OCI-M2 (cell line): ENCODE results near the gene SH2D6.
"Not testable (repeated sequence)": the region's sequence is repeated elsewhere in the genome, so short reads cannot be mapped to it uniquely, and the experiment has no call there.

Experiments used
- DNase-seq: peaks from one replicate; lab custom pipeline; 2025; ENCODE audit not compliant: unreplicated experiment; lab: John Stamatoyannopoulos, UW

The SH2D6 gene

DNA sequence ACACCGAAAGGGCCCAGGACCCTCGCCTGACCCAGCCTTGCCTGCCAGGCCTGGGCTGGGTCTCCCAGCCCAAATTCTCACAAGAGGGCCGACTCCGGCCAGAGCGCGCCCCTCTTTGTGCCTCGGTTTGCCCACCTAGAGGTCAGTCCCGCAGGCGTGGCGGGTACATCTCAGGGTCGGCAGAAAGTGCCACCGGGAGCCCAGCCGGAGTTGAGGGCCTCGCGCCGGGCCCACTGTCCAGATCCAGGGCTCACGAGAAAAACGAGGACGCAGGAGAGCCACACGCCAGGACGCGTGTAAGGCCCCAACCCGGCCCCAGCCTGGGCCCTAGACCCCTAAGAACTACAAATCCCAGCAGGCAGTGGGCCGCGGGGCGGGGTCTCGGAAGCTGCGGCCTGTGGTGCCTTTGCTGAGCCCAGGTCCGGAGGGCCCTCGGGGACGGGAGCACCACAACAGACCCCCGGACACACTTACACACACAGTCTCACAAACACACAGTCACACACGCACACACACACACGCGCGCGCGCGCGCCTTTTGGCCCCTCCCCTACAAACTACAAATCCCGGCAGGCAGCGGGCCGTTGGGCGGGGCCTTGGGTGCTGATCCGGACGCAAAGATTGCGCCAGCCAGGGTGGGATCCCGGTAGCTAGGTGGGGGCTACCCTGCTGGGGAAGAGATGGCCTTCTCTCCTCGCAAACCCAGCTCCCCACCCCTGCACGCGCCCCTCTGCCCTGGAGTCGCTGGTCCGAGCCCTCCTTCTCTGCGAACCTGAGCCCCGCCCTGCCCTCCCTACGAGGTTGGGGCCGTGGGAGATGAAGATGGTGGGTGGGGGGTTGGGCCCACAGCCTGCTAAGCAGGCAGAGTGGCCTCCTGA lies at the start of gene SH2D6:
Gene SH2D6 (plus strand): TSS at position 583 of the 877 bp plus-strand sequence. CDS start 10,752 bp downstream, outside the sequence.
- DNase-seq, result no peak

DNA sequence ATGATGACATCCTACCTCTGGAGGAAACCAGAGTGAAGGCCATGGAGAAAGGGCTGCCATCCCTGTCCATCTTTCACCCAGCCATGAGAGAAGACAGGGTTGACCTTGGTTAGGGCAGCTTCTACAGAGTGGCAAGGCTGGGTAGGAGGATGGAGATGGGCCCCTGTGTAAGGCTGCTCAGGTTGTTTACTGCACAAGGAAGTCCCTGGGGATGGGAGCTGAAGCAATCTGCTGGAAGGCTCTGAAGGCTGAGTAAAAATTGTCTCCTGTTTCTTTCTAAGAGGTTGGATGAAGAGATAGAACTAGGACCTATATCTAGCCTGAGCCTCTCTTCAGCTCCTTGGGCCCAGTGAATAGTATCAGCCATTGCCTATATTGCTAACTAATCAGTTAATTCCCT lies 49.6 kb upstream of the SH2D6 start:
- DNase-seq, result no peak

DNA sequence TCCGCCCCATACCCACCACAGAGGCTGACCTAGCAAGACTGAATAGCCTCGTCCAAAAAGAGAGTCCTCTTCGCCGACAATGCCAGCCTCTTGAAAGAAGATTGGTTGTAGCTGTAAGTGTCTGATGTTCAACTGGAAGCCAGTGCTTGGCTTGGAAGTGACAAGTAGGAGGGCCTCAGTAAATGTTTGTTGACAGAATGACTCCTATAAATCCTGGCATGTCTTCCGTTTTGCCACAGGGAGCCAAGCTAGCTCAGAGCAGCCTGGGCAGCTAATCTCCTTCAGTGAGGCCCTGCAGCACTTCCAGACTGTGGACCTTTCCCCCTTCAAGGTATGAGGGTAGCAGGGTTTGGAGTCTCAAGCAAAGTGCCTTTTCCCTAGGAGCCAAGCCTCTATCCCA lies 49.0 kb upstream of the SH2D6 start:
- no peak for DNase-seq

DNA sequence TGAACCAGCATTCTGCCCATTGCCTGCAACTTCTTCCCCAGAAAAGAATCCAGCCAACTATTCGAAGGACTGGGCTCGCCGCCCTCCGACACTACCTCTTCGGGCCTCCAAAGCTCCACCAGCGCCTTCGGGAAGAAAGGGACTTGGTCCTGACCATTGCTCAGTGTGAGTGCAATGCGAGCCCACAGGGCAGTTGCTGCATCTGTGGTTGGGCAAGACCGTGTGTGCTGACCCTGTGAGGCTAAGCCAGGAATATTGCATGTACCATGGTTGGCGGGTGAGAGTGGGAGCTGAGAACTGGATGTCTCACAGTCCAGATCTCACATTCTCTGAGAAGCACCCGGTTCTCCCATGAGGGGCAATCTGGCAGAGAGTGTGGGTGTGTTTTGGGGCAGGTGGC lies 47.5 kb upstream of the SH2D6 start:
- DNase-seq, result no peak

DNA sequence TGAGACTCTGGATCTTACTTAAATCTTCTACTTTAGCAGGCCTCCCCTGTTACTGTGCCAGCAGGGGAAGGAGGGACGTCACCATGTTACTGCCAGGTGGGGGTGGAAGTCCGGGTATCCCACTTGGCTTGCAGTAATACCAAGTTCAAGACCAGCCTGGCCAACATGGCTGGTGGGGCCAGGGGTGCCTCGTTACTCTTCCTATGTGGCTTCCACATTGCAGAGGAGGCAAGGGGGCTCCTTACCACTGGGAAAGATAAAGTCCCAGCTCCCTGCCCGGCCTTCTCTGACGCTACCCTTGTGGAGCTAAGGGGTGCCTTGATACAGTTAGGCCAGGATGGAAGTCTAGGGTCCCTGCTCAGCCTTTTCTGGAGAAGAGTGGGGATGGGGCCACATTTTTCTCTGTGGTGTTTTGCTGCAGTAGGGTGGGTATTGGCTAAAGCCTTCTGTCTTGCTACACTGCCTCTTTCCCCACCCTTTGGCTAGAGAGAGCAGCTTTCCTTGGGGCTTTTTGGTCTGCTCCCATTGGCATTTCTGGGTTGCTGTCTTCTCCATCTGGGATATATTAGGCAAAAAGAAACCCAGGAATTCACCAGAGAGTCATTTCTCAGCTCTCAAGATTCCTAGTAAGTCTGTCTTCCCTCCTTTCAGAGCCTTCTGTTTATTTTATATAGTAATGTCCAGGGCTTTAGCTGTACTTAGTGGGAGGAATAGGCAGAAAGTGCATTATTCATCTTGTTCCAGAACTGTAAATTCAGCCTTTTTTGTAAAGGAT lies 42.0 kb upstream of the SH2D6 start:
- no peak for DNase-seq

DNA sequence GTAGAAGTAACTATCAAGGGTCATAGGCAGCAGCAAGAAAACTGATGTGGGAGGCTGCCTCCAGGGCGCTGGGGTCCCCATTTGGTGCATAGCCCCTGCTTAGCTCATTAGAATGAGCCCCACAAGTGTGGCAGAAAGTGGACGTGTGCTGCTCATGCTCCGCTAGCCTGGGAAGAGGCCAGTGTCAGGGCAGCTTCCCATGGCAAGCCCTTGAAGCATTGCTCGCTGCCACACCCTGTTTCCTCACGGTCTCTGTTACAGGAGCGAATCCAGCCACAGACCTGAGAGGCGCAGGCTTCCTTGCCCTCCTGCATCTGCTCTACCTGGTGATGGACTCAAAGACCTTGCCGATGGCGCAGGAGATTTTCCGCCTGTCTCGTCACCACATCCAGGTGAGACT lies 41.4 kb upstream of the SH2D6 start:
- DNase-seq, result no peak

DNA sequence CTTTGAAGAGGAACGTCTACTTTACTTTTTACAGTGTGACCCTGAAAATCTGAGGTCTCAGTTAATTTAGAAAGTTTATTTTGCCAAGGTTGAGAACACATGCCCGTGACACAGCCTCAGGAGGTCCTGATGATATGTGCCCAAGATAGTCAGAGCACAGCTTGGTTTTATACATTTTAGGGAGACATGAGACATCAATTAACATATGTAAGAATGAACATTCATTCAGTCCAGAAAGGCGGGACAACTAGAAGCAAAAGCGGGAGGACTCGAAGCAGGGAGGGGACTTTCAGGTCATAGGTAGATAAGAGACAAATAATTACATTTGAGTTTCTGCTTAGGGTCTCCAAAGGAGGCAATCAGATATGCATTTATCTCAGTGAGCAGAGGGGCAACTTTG lies 40.3 kb upstream of the SH2D6 start:
- no peak for DNase-seq

DNA sequence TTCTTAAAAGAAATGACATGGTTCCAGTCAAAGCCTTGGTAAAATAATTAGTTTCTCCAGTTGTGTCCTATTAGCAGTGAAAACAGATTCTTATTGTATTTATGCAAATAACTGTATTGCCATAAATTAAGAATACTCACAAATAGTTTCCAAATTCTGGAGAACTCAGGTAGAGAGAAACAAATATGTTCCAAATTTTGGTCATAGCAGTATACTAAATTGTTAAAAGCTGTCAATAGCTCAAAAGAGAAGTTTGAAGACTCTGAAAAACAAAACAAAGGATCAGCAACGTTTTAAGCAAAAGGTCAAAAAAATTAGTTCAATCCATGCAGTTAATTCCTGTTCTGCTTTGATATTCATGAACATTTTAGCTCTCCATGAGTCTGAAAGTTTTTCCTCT lies 38.5 kb upstream of the SH2D6 start:
- no peak for DNase-seq

DNA sequence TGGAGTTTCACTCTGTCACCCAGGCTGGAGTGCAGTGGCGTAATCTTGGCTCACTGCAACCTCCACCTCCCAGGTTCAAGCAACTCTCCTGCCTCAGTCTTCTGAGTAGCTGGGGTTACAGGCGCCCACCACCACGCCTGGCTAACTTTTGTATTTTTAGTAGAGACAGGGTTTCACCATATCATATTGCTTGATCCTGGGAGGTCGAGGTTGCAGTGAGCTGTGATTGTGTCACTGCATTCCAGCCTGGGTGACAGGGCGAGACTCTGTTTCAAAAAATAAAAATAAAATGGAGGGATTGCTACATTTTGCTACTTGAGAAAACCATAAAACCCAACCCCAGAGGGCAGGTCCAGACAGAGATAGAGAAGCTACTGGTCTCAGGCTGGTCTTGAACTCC lies 35.4 kb upstream of the SH2D6 start:
- DNase-seq, result not testable (repeated sequence)

DNA sequence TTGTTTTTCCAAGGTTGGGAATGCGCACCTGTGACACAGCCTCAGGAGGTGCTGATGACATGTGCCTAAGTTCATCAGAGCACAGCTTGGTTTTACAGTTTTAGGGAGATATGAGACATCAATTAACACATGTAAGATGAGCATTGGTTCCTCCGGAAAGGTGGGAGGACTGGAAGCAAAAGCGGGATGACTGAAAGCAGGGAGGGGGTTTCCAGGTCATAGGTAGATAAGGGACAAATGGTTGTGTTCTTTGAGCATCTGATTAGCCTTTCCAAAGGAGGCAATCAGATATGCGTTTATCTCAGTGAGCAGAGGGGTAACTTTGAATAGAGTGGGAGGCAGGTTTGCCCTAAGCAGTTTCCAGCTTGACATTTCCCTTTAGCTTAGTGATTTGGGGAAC lies 34.7 kb upstream of the SH2D6 start:
- DNase-seq, result no peak

DNA sequence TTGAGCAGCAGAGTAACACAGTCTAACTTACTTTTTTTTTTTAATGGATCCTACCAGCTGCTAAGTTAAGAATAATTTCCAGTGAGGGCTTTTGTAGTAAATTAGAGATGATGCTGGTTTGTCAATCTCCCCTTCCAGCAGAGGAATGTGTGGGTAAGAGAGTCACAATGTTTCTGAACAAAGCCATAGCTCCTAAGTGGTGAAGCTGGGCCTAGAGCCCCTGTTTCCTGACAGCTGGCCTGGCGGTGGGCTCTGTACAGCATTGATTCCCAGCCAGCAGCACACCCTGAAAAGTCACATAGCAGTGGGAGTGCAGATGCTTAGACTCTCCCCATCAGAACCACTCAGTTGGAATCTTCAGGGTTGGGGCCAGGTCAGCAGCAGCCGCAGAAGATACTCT lies 32.8 kb upstream of the SH2D6 start:
- DNase-seq, result no peak

DNA sequence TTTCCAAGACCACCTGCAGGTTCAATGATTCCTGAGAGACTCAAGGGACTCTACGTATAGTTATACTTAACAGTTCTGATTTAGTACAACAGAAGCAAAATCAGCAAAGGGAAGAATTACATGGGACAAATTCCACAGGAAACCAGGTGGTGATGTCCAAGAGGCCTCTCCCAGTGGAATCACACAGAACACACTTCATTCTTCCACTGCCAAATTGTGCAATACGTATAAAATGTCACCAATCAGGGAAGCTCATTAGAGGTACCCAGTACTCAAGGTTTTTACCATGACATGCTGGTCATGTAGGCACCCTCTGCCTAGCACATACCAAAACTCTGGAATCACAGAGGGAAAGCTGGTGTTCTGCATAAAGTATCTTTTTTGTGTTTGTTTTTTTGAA lies 30.8 kb upstream of the SH2D6 start:
- no peak for DNase-seq

DNA sequence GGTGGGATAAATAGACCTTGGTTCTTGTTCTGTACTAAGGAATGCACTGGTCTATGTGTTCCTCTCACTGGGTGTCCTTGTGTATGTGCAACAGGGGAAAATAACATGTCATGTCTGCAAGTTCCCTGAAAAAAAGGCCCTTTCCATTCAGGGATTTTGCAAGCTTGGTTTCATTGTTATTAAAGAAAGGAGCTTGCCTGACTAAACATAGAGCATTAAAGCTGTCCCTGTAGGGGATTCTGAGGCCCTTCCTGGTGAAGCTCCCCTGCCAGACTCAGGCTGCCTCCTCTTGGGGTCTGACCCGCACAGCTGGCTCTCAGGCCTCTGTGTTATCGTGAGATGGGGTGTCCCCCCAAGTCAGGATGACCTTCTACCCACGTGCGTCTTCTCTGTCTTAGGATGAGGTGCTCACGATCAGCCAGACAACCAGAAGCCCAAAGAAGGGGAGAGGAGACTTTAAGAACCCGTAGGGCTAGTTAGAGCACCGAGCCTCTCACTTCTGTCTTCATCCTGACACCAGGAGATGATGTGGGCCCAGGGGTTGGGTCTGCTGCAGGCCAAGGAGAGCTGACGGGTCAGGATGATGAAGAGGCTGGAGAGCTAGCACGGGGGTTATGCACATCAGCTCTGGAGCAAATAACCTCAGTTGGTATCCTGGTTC lies 29.5 kb upstream of the SH2D6 start:
- no peak for DNase-seq

DNA sequence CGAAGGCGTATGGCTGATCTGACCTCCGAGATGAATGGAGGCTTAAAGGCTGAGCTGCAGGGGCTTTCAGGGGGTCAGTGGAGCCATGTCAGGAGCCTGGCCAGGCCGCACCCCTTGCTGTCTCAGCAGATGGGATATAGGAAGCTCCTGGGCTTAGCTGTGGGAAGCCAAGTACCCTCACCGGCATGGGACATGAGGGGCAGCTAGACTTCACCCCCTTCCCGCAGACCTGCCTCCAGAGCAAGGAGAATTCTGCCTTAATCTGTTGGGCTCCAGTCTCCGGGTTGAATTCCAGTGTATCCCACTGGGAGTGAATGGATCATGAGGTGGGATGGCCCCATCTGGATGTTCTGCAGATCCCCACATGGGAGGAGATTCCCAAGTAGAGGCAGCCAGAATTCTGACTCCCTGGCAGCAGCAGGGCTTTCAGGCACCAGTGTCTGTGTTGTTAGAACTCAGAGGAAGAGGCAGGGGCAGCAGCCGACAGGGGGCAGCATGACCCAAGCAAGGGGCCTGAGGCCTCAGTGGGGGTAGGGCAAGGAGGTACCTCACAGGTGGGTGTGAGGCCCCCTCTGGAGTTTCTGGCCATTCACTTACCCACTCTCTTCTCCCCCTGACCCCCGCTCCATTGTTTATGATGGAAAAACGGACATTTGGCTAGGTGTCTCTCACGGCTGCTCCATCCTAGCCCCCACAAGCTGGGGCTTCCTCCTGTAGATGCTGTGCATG lies 27.4 kb upstream of the SH2D6 start:
- no peak for DNase-seq

DNA sequence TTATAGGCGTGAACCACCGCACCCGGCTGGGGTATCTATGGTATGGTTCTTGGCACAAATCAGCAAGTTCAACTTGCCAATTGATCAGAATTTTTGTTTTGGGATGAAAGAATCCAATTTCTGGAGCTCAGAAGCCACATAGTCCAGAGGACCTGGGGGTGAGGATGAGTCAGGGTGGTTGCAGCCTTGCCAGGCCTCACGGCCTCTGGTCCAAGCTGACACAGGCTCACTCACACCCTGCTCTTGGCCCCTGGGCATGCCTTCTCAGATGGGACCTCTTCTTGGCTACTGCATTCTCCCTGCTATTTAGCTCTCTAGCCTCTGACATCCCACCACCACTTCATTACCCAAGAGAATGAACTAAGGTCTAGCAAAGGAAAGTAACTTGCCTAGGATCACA lies 24.7 kb upstream of the SH2D6 start:
- DNase-seq, result no peak

DNA sequence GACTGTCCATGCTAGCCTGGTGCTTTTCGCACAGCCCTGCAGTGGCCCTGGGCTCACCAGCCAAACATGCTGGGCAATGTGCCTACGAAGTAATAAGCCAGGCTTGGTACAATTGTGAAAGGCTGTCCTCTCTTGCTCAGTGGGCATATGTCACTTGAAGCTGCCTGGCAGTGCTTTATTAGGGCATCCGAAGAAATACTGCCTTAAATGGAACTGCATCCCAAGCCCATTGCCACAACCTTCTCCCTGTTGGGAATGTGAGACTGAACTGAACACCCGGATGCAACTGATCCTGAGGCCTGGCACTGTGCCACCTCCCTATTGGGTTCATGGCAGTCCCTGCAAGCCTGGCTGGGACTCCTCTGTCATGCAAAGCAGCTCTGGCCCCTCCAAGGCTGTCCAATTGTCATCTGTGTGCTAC lies 24.2 kb upstream of the SH2D6 start:
- DNase-seq, result no peak

DNA sequence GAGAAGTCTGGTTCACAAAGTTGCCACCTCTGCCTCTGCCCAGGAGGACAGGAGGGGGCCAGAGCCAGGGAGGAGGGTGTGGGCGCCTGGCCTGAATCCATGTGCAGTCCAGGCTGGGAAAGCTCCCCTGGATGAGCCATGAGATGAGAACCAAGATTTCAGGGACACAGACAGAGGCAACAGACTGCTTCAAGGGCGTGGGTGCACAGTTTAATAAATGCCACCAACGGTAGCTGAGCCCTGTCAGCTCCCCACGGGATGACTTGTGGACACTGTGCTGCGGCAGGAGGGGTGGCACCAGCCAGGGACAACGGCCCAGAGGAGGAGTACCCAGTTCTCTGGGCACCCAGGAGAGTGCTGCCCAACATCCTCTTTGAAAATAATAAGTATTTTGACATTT lies 23.5 kb upstream of the SH2D6 start:
- no peak for DNase-seq

DNA sequence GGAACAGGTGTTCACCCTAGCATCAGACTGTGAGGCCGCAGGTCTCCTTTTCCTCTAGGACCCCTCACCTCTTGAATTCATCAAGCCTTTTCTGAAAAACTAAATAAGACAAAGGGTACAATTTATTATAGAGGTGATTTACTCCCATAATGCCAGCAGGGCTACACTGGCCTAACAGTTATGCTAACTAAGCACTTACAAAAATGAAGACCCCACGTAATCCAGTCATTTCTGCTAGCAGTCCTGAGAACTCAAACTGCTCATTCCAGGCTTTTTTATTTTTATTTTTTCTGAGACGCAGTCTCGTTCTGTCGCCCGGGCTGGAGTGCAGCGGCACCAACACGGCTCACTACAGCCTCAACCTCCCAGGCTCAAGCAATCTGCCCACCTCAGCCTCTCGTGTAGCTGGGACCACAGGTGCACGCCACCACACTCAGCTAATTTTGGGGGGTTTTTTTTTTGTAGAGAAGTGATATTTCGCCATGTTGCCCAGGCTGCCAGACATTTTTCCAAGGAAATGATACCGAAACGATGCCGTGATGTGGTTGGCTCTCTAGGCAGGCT lies 22.5 kb upstream of the SH2D6 start:
- no peak for DNase-seq

DNA sequence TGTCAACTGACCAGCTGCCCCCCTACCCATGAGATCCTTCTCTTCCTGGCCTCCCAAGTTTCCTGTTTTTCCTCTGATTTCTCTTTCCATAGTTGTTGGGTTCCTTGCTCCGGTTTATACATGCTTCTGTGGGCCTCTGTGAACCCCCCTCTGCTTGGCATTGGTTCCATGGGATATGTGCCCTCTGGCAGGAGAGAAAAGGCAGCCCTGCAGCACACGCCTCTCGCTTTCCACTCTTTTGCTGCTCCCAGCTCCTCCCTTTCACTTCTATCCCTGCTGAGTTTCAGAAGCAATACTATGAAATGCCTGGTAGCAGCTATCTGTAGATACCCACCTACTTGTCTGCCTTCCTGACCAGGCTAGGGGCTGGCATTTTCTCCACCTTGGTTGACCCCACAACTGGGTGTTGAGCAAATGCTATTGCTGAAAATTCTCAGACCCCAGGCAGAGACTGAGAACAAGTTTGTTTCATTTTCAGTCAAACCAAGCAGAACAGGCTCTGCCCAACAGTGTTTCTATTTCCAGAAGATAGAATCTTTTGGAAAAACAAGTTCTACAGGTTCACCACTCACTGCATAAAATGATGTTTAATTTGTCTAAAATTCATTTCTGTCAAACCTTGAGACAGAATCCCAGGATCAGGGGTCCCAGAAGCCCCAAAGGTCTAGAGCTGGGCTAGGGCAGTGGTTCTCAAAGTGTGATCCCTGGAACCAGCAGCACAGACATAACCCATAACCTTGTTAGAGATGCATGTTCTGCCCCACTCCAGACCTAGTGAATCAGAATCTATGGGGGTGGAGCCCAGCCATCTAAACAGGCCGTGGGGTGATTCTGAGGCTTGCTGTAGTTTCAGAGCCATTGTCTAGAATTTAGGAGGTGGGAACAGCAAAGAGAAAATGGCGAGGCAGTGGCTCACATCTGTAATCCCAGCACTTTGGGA lies 21.7 kb upstream of the SH2D6 start:
- DNase-seq, result no peak

DNA sequence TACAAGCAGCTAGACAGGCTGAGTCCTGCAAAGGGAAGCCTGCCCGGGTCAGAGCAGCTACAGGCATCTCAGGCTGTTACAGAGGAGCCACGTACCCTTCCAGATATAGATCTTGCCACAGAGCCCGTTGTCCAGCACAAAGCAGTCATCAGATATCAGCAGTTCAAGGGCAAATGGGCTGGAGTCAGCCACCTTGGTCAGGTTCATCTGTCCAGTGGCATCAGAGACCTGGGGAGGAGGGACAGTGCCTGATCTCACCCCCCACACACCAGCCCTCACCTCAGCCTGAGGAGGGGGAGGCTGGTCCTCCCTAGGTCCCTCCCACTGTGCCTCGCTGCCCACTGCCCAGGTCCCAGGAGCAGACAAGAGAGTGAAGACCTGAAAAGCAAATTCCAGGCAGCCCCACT lies 20.6 kb upstream of the SH2D6 start:
- DNase-seq, result no peak
